Hepatocyte (in vitro differentiated cells): ENCODE measurements around the gene SPATA31E1. TPM values are rescaled to one million over a fixed set of nuclear protein-coding genes. Genes with fewer than 3 reads are reported as not detected.
A peak's percentile ranks its signal among the peaks of the same experiment; 100 is the strongest.
"Not testable (repeated sequence)": the region's sequence is repeated elsewhere in the genome, so short reads cannot be mapped to it uniquely, and the experiment has no call there.

Experiments used
- DNase-seq: peaks from one replicate; pipeline ENCODE4 v3.0.0-alpha.2; 2016; ENCODE audit warnings: low spot score
- H2AFZ ChIP-seq: fragments of 200-600 bp; sonication (generic); 2 replicates; pipeline ENCODE4 v1.6.0; 2016; ENCODE audit warnings: antibody characterized with exemption, mild to moderate bottlenecking
- H3K27ac ChIP-seq: fragments of 200-600 bp; sonication (generic); 2 replicates; pipeline ENCODE4 v1.5.1; 2016; ENCODE audit warnings: mild to moderate bottlenecking
- H3K27me3 ChIP-seq: fragments of 200-600 bp; sonication (generic); 2 replicates; pipeline ENCODE4 v1.6.1; 2016
- H3K36me3 ChIP-seq: fragments of 200-600 bp; sonication (generic); replicated peaks from 2 replicates; pipeline ENCODE4 v1.5.1; 2016; ENCODE audit warnings: low read depth; ENCODE audit not compliant: insufficient read depth
- H3K4me1 ChIP-seq: fragments of 200-600 bp; sonication (generic); 2 replicates; pipeline ENCODE4 v1.5.1; 2016; ENCODE audit warnings: mild to moderate bottlenecking, moderate library complexity; ENCODE audit not compliant: insufficient read depth
- H3K4me2 ChIP-seq: fragments of 200-600 bp; sonication (generic); 2 replicates; pipeline ENCODE4 v1.6.0; 2016
- H3K4me3 ChIP-seq: fragments of 200-600 bp; sonication (generic); 2 replicates; pipeline ENCODE4 v1.5.1; 2016; ENCODE audit warnings: mild to moderate bottlenecking
- H3K79me2 ChIP-seq: fragments of 200-600 bp; sonication (generic); 2 replicates; pipeline ENCODE4 v1.6.0; 2017; ENCODE audit warnings: mild to moderate bottlenecking
- H3K9me2 ChIP-seq: fragments of 200-600 bp; sonication (generic); replicated peaks from 2 replicates; pipeline ENCODE4 v1.6.0; 2017; ENCODE audit warnings: mild to moderate bottlenecking; ENCODE audit not compliant: insufficient read depth
- H3K9me3 ChIP-seq: fragments of 200-600 bp; sonication (generic); 2 replicates; pipeline ENCODE4 v1.5.1; 2016; ENCODE audit warnings: low read depth, mild to moderate bottlenecking
- H4K20me1 ChIP-seq: fragments of 200-600 bp; sonication (generic); 2 replicates; pipeline ENCODE4 v1.6.0; 2016; ENCODE audit warnings: mild to moderate bottlenecking; ENCODE audit not compliant: insufficient read depth, poor library complexity, severe bottlenecking
- CTCF ChIP-seq: fragments of 200-600 bp; sonication (generic); IDR thresholded peaks from 2 replicates; pipeline ENCODE4 v1.5.1; 2016; ENCODE audit warnings: antibody characterized with exemption, mild to moderate bottlenecking; ENCODE audit not compliant: poor library complexity
- EZH2 ChIP-seq: fragments of 200-600 bp; sonication (generic); IDR thresholded peaks from 2 replicates; pipeline ENCODE4 v1.6.1; 2016; ENCODE audit warnings: antibody characterized with exemption, mild to moderate bottlenecking, borderline replicate concordance
- EZH2phosphoT487 ChIP-seq: fragments of 200-600 bp; sonication (generic); IDR thresholded peaks from one replicate; pipeline ENCODE4 v1.6.1; 2018; ENCODE audit warnings: antibody characterized with exemption, mild to moderate bottlenecking, low read depth, moderate library complexity; ENCODE audit not compliant: unreplicated experiment, severe bottlenecking
- WGBS: methylation state at CpG from one replicate; pipeline ENCODE4 v1.1.6; 2016; ENCODE audit warnings: low lambda C conversion rate; ENCODE audit errors: missing lambda C conversion rate; 5-methylcytosine and 5-hydroxymethylcytosine counted together
- polyA plus RNA-seq: library from polyadenylated mRNA; unstranded; fragments of >200 nt; fragmentation: Nextera tagmentation; extraction: Ambion mirVana; gene quantifications from 2 replicates; pipeline ENCODE4 v1.2.1, GENCODE V29; 2016
- total RNA-seq: library from RNA; depleted of rRNA; stranded (reverse); fragments of >200 nt; gene quantifications from 2 replicates; pipeline ENCODE4 v1.2.3, GENCODE V29; 2014

The SPATA31E1 gene
- total and polyA plus RNA-seq, 2 experiments from 2014 or later = not detected

- H2AFZ ChIP-seq = no peak overlapping the region
- H3K9me2 ChIP-seq = no peaks in the 10 kb centered on the region
- DNase-seq = no peak
- no peaks in the 10 kb centered on the region for H3K79me2 ChIP-seq
- no peaks in the 10 kb centered on the region for H3K4me1 ChIP-seq
- no peaks in the 10 kb centered on the region for H3K36me3 ChIP-seq
- H3K4me3 ChIP-seq = no peak overlapping the region
- no peaks in the 10 kb centered on the region for H3K9me3 ChIP-seq
- H3K4me2 ChIP-seq = no peak overlapping the region
- no peak for TF ChIP-seq EZH2phosphoT487
- no peak for TF ChIP-seq EZH2
- no peak for TF ChIP-seq CTCF
- 68% methylated on average over 3 of the region's 3 CpGs for WGBS
- no peaks in the 10 kb centered on the region for H3K27me3 ChIP-seq
- H4K20me1 ChIP-seq = no peaks in the 10 kb centered on the region
- no peak overlapping the region for H3K27ac ChIP-seq
Observed at GRCh38 chr9:87910821-87911220, 28.1 kb downstream of the SPATA31E1 start.

GRCh38 chr9:87917662-87918061, 35.0 kb downstream of the SPATA31E1 start, which contains the start of gene SPATA31C1:
Gene SPATA31C1 (plus strand): TSS chr9:87917962.
- not testable (repeated sequence) for H3K4me2 ChIP-seq, H3K27ac ChIP-seq, DNase-seq, H4K20me1 ChIP-seq, H3K36me3 ChIP-seq, H3K4me1 ChIP-seq, H3K4me3 ChIP-seq, H3K9me2 ChIP-seq, H3K79me2 ChIP-seq, H2AFZ ChIP-seq, H3K27me3 ChIP-seq, H3K9me3 ChIP-seq
- WGBS = no CpG with 5 or more reads among the region's 8 CpGs

GRCh38 chr9:87919013-87919412, 36.3 kb downstream of the SPATA31E1 start:
- not testable (repeated sequence) for H3K4me1 ChIP-seq, DNase-seq, H3K27me3 ChIP-seq, H3K9me3 ChIP-seq, H4K20me1 ChIP-seq, H2AFZ ChIP-seq, H3K4me2 ChIP-seq, H3K9me2 ChIP-seq, H3K36me3 ChIP-seq, H3K4me3 ChIP-seq, H3K27ac ChIP-seq, H3K79me2 ChIP-seq
- 96% methylated on average over 12 of the region's 13 CpGs for WGBS

GRCh38 chr9:87921561-87921960, 38.9 kb downstream of the SPATA31E1 start:
- not testable (repeated sequence) for DNase-seq, H3K4me1 ChIP-seq, H3K9me2 ChIP-seq, H2AFZ ChIP-seq, H3K4me2 ChIP-seq, H3K9me3 ChIP-seq, H3K79me2 ChIP-seq, H3K27me3 ChIP-seq, H4K20me1 ChIP-seq, H3K36me3 ChIP-seq, H3K27ac ChIP-seq, H3K4me3 ChIP-seq
- 93% methylated on average over 8 of the region's 8 CpGs for WGBS

GRCh38 chr9:87923012-87923411, 40.3 kb downstream of the SPATA31E1 start:
- not testable (repeated sequence) for H3K27me3 ChIP-seq, DNase-seq, H3K9me3 ChIP-seq, H4K20me1 ChIP-seq, H3K79me2 ChIP-seq, H2AFZ ChIP-seq, H3K27ac ChIP-seq, H3K4me1 ChIP-seq, H3K4me3 ChIP-seq, H3K36me3 ChIP-seq, H3K9me2 ChIP-seq, H3K4me2 ChIP-seq
- 78% methylated on average over 8 of the region's 10 CpGs for WGBS

- H3K27ac ChIP-seq, H3K9me3 ChIP-seq, H3K79me2 ChIP-seq, H2AFZ ChIP-seq, H3K4me3 ChIP-seq, H3K9me2 ChIP-seq, H3K27me3 ChIP-seq, H4K20me1 ChIP-seq, H3K4me2 ChIP-seq, H3K36me3 ChIP-seq, H3K4me1 ChIP-seq, DNase-seq: not testable (repeated sequence)
- WGBS = 91% methylated on average over 3 of the region's 10 CpGs
Observed at GRCh38 chr9:87924851-87925250, 42.2 kb downstream of the SPATA31E1 start.

GRCh38 chr9:87929152-87929551, 46.5 kb downstream of the SPATA31E1 start:
- not testable (repeated sequence) for DNase-seq, H3K4me3 ChIP-seq, H3K79me2 ChIP-seq, H3K27me3 ChIP-seq, H3K36me3 ChIP-seq, H2AFZ ChIP-seq, H3K27ac ChIP-seq, H3K4me1 ChIP-seq, H3K9me2 ChIP-seq, H3K9me3 ChIP-seq, H3K4me2 ChIP-seq, H4K20me1 ChIP-seq

GRCh38 chr9:87934444-87934843, 51.8 kb downstream of the SPATA31E1 start:
- H2AFZ ChIP-seq, H3K36me3 ChIP-seq, H3K4me2 ChIP-seq, H3K27ac ChIP-seq, H3K79me2 ChIP-seq, H3K27me3 ChIP-seq, H3K9me3 ChIP-seq, H3K4me1 ChIP-seq, H3K9me2 ChIP-seq, H3K4me3 ChIP-seq, H4K20me1 ChIP-seq: not testable (repeated sequence)
- WGBS = 62% methylated on average over 7 of the region's 7 CpGs
- DNase-seq = peak; percentile 9
